Mammary epithelial cell (primary cell): ENCODE data around the gene ZNF516.

Experiments
- EZH2 ChIP-seq: IDR thresholded peaks from 2 replicates; pipeline ENCODE4 v1.6.1; 2012; ENCODE audit warnings: low read length, inconsistent platforms, borderline replicate concordance
- TF ChIP-seq, protein P1 (sequence below), 2 donors: IDR thresholded peaks in 1 of 2; conservative IDR thresholded peaks in 1 of 2; 2 replicates each; pipeline ENCODE4 v1.5.1; 2011 to 2012; ENCODE audit warnings: inconsistent platforms in 2 of 2, low read length in 2 of 2, mild to moderate bottlenecking in 2 of 2, control low read depth in 1 of 2, low read depth in 1 of 2; ENCODE audit not compliant: insufficient read depth in 1 of 2; ENCODE audit errors: extremely low read depth in 1 of 2

- TF ChIP-seq, protein P1, sequence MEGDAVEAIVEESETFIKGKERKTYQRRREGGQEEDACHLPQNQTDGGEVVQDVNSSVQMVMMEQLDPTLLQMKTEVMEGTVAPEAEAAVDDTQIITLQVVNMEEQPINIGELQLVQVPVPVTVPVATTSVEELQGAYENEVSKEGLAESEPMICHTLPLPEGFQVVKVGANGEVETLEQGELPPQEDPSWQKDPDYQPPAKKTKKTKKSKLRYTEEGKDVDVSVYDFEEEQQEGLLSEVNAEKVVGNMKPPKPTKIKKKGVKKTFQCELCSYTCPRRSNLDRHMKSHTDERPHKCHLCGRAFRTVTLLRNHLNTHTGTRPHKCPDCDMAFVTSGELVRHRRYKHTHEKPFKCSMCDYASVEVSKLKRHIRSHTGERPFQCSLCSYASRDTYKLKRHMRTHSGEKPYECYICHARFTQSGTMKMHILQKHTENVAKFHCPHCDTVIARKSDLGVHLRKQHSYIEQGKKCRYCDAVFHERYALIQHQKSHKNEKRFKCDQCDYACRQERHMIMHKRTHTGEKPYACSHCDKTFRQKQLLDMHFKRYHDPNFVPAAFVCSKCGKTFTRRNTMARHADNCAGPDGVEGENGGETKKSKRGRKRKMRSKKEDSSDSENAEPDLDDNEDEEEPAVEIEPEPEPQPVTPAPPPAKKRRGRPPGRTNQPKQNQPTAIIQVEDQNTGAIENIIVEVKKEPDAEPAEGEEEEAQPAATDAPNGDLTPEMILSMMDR (conservative IDR thresholded peaks at IDR 0.05 in 1 of 2, IDR thresholded peaks at IDR 0.05 in 1 of 2; ENCODE audit: extremely low read depth in 1 of 2, insufficient read depth in 1 of 2, low read depth in 1 of 2, low read length in 2 of 2): no peak
- no peak for TF ChIP-seq EZH2
These were observed 37.8 kb upstream of the ZNF516 start for GRCh38 chr18:76532875-76533274.
